Vagina (tissue), 2 donors: ENCODE measurements around the gene ZBTB33. TPM values are rescaled to one million over a fixed set of nuclear protein-coding genes. Genes with fewer than 3 reads are reported as not detected.

Experiments used
- DNase-seq, 2 donors: peaks; one replicate each; pipeline ENCODE4 v3.0.0-alpha.2; 2017; ENCODE audit errors: extremely low spot score in 2 of 2
- H3K27ac ChIP-seq: fragments of 200-600 bp; sonication (generic); one replicate; pipeline ENCODE4 v1.5.1; 2019
- H3K27me3 ChIP-seq: fragments of 200-600 bp; sonication (generic); one replicate; pipeline ENCODE4 v1.5.1; 2019
- H3K36me3 ChIP-seq, 2 donors: fragments of 200-600 bp; sonication (generic); one replicate each; pipeline ENCODE4 v1.5.1; 2017 to 2019
- H3K4me1 ChIP-seq: fragments of 200-600 bp; sonication (generic); one replicate; pipeline ENCODE4 v1.5.1; 2019
- H3K4me3 ChIP-seq, 2 donors: fragments of 200-600 bp; sonication (generic); 1 replicate in 1 of 2; 2 replicates in 1 of 2; pipeline ENCODE4 v1.5.1; 2016 to 2019
- H3K9me3 ChIP-seq: fragments of 200-600 bp; sonication (generic); one replicate; pipeline ENCODE4 v1.5.1; 2019
- POLR2A ChIP-seq, 2 donors: fragments of 450-650 bp; IDR thresholded peaks; one replicate each; pipeline ENCODE4 v1.6.1; 2017; ENCODE audit warnings: antibody characterized with exemption in 2 of 2, mild to moderate bottlenecking in 2 of 2, moderate library complexity in 2 of 2
- POLR2AphosphoS5 ChIP-seq, 2 donors: sonication (generic); formaldehyde crosslinking; IDR thresholded peaks; one replicate each; pipeline ENCODE4 v1.9.0; 2017; ENCODE audit warnings: antibody characterized with exemption in 2 of 2, mild to moderate bottlenecking in 2 of 2, low read depth in 1 of 2; ENCODE audit not compliant: insufficient read depth in 1 of 2
- intact Hi-C: fragments of 100-400 bp; cut with DNase I; formaldehyde crosslinking; loops from one replicate; pipeline ENCODE4 v1.15.1; 2023
- total RNA-seq: library from RNA; depleted of rRNA; stranded (reverse); fragments of >200 nt; gene quantifications from one replicate; pipeline ENCODE4 v1.2.3, GENCODE V29; 2016
- TF ChIP-seq, protein P1 (sequence below), 3 experiments: fragments of 450-650 bp in 2 of 3; fragments of 200-600 bp in 1 of 3; sonication (generic) in 1 of 3; IDR thresholded peaks; one replicate each; pipeline ENCODE4 v1.5.1; 2017 to 2019; ENCODE audit warnings: antibody characterized with exemption in 3 of 3, mild to moderate bottlenecking in 2 of 3, moderate library complexity in 2 of 3

ZBTB33 gene
- total RNA-seq, 1 donor from 2014 or later, result 8.8 TPM

DNA sequence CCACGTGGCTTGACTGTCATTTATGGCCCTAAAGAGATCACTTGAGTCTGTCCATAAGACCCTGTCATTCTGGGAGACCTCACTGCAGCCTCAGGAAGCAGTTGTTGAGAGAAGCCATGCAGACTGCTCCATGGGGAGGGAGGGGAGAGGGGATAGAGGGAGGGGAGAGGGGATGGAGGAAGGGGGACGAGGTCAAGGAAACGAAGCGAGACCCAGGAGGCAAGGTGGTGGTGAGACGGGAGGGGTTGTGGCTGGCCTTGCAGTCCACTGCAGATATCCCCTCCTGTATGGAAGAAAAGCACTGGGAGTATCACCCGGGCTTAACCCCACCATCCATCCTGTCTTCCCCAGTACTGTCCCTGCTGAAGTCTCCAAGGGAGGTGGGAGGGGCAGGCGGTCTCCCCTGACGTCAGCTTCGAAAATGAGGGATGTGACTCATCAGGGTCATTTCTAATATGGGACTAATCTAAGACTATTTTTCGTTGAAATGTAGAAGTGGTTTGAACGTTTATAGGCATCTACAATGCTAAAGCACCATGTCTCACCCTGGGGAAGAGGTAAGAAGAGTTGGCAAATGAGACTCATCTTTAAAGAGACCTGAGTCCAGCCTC lies 55.0 kb downstream of the ZBTB33 start:
- Histone ChIP-seq H3K27me3 (no peaks in the 10 kb centered on the region), H3K36me3 (no peaks in the 10 kb centered on the region), H3K4me1 (peaks cover 6% of the 10 kb centered on the region), H3K4me3 (no peak overlapping the region), H3K27ac (no peak overlapping the region), H3K9me3 (no peaks in the 10 kb centered on the region)
- intact Hi-C loops, result no loop called here
- TF ChIP-seq POLR2A (IDR thresholded peaks at IDR 0.05) (no peak), POLR2AphosphoS5 (IDR thresholded peaks at IDR 0.05; ENCODE audit: insufficient read depth in 1 of 2, low read depth in 1 of 2) (no peak)
- TF ChIP-seq, protein P1, sequence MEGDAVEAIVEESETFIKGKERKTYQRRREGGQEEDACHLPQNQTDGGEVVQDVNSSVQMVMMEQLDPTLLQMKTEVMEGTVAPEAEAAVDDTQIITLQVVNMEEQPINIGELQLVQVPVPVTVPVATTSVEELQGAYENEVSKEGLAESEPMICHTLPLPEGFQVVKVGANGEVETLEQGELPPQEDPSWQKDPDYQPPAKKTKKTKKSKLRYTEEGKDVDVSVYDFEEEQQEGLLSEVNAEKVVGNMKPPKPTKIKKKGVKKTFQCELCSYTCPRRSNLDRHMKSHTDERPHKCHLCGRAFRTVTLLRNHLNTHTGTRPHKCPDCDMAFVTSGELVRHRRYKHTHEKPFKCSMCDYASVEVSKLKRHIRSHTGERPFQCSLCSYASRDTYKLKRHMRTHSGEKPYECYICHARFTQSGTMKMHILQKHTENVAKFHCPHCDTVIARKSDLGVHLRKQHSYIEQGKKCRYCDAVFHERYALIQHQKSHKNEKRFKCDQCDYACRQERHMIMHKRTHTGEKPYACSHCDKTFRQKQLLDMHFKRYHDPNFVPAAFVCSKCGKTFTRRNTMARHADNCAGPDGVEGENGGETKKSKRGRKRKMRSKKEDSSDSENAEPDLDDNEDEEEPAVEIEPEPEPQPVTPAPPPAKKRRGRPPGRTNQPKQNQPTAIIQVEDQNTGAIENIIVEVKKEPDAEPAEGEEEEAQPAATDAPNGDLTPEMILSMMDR (IDR thresholded peaks at IDR 0.05), result no peak
- DNase-seq, result no peak

DNA sequence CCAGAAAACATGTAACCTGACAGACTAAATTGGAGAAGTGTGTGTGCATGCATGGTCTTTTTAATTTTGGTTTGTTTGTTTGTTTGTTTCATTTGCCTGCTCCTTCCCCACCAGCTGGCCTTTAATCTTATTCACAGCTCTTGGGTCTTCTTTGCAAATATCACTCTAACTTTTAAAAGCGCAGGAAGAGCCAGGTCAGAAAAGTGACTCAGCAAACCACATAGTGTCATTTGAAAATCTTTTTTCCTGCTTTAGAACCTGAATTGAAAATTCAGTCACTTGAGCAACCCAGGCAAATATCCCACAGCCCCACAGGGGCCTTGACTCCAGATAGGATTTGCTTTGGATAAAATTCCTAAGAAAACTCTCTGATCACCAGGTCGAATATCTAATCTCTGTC lies 56.0 kb downstream of the ZBTB33 start:
- no peak overlapping the region for H3K27ac ChIP-seq
- H3K4me3 ChIP-seq, result no peak overlapping the region
- H3K4me1 ChIP-seq, result peaks cover 6% of the 10 kb centered on the region
- DNase-seq, result no peak
- intact Hi-C loops, result no loop called here
- no peaks in the 10 kb centered on the region for H3K36me3 ChIP-seq
- H3K9me3 ChIP-seq, result no peaks in the 10 kb centered on the region
- TF ChIP-seq, protein P1 (IDR thresholded peaks at IDR 0.05), result no peak
- TF ChIP-seq POLR2AphosphoS5 (IDR thresholded peaks at IDR 0.05; ENCODE audit: insufficient read depth in 1 of 2, low read depth in 1 of 2) (no peak), POLR2A (IDR thresholded peaks at IDR 0.05) (no peak)
- no peaks in the 10 kb centered on the region for H3K27me3 ChIP-seq

Other genes with a start within 250 kb of the ZBTB33 start
- not detected for gene RHOXF2B, start 173.1 kb upstream of the ZBTB33 start, total RNA-seq
- gene RHOXF1, start 134.9 kb upstream of the ZBTB33 start, total RNA-seq, result not detected
- not detected for gene RHOXF2, start 92.2 kb upstream of the ZBTB33 start, total RNA-seq
- gene TMEM255A, start 60.6 kb downstream of the ZBTB33 start, total RNA-seq, result 10.8 TPM
- 0.74 TPM for gene ATP1B4, start 111.3 kb downstream of the ZBTB33 start, total RNA-seq
- 106 TPM for gene LAMP2, start 218.5 kb downstream of the ZBTB33 start, total RNA-seq